Cardiac muscle cell (in vitro differentiated cells and primary cell): Measurements from ENCODE around the gene CRADD. TPM values are rescaled to one million over a fixed set of nuclear protein-coding genes. Genes with fewer than 3 reads are reported as not detected.

Experiments used
- DNase-seq, 2 donors: peaks; one replicate each; pipeline versions ENCODE4 v3.0.0 to v3.0.0-alpha.2; 2010 to 2017; ENCODE audit warnings: low read depth in 1 of 2, low spot score in 1 of 2
- H3K27ac ChIP-seq: fragments of 200-600 bp; sonication (generic); 2 replicates; pipeline ENCODE4 v1.5.1; 2016
- H3K27me3 ChIP-seq: fragments of 200-600 bp; sonication (generic); 2 replicates; pipeline ENCODE4 v1.6.0; 2016; ENCODE audit warnings: control low read depth
- H3K36me3 ChIP-seq: fragments of 200-600 bp; sonication (generic); 2 replicates; pipeline ENCODE4 v1.5.1; 2016; ENCODE audit warnings: control low read depth
- H3K4me1 ChIP-seq: fragments of 200-600 bp; sonication (generic); 2 replicates; pipeline ENCODE4 v1.8.1; 2017; ENCODE audit warnings: low read depth, mild to moderate bottlenecking, mixed run types
- H3K4me3 ChIP-seq: fragments of 200-600 bp; sonication (generic); 2 replicates; pipeline ENCODE4 v1.5.1; 2016; ENCODE audit warnings: mild to moderate bottlenecking
- H3K9me3 ChIP-seq: fragments of 200-600 bp; sonication (generic); 2 replicates; pipeline ENCODE4 v1.5.1; 2017; ENCODE audit warnings: low read depth, mild to moderate bottlenecking, control low read depth
- polyA plus RNA-seq: library from polyadenylated mRNA; unstranded; fragments of >200 nt; fragmentation: Nextera tagmentation; extraction: Ambion mirVana; gene quantifications from 2 replicates; pipeline ENCODE4 v1.2.1, GENCODE V29; 2016
- total RNA-seq: library from RNA; depleted of rRNA; stranded (reverse); fragments of >200 nt; gene quantifications from 2 replicates; pipeline ENCODE4 v1.2.3, GENCODE V29; 2016
- TF ChIP-seq, protein P1 (sequence below): IDR thresholded peaks from 2 replicates; pipeline ENCODE4 v1.5.1; 2012; ENCODE audit warnings: low read depth, mild to moderate bottlenecking, low read length

Gene CRADD
- total and polyA plus RNA-seq, 2 experiments from 2014 or later = 13.8 to 37.9 TPM

DNA sequence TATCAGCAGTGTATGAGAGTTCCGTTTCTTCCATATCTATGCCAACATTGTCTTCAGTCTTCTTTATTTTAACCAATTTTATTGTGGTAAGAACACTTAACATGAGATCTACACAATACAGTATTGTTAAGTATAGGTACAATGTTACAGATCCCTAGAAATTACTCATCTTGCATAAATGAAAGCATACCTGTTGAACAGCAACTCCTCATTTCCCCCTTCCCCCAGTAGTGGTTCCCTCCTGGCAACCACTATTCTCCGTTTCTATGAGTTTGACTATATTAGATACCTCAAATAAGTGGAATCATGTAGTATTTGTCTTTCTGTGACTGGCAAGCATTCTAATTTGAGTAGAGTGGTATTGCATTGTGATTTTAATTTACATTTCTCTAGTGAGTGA is 150.5 kb downstream of the CRADD start:
- no peak for DNase-seq
- no peaks in the 10 kb centered on the region for H3K9me3 ChIP-seq
- H3K27ac ChIP-seq = no peak overlapping the region
- no peaks in the 10 kb centered on the region for H3K36me3 ChIP-seq
- TF ChIP-seq, protein P1, sequence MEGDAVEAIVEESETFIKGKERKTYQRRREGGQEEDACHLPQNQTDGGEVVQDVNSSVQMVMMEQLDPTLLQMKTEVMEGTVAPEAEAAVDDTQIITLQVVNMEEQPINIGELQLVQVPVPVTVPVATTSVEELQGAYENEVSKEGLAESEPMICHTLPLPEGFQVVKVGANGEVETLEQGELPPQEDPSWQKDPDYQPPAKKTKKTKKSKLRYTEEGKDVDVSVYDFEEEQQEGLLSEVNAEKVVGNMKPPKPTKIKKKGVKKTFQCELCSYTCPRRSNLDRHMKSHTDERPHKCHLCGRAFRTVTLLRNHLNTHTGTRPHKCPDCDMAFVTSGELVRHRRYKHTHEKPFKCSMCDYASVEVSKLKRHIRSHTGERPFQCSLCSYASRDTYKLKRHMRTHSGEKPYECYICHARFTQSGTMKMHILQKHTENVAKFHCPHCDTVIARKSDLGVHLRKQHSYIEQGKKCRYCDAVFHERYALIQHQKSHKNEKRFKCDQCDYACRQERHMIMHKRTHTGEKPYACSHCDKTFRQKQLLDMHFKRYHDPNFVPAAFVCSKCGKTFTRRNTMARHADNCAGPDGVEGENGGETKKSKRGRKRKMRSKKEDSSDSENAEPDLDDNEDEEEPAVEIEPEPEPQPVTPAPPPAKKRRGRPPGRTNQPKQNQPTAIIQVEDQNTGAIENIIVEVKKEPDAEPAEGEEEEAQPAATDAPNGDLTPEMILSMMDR = no peak
- no peaks in the 10 kb centered on the region for H3K27me3 ChIP-seq
- no peak overlapping the region for H3K4me3 ChIP-seq
- H3K4me1 ChIP-seq = no peaks in the 10 kb centered on the region

DNA sequence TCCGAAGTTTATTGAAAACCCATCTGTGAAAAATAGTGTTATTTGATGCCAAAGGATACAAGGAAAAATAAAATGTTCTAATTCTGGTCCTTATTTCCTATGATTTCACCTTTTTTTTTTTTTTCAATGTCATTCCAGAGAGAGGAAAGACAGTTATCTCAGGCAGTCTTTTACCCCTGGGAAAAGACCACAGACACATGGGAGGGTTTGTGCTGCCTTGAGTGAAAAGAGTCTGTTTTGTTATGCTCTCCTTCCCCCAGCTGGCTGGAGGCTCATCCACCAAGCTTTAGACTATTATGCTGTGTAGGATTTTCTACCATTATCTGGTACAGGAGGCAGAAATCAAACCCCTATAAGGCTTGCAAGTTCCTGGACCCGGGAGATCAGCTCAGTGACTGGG is 151.8 kb downstream of the CRADD start:
- Histone ChIP-seq H3K4me3 (no peak overlapping the region), H3K4me1 (no peaks in the 10 kb centered on the region), H3K27ac (no peak overlapping the region), H3K27me3 (no peaks in the 10 kb centered on the region), H3K36me3 (no peaks in the 10 kb centered on the region), H3K9me3 (no peaks in the 10 kb centered on the region)
- TF ChIP-seq, protein P1 = no peak
- DNase-seq = peak in 1 of 2 donors; percentile 42

DNA sequence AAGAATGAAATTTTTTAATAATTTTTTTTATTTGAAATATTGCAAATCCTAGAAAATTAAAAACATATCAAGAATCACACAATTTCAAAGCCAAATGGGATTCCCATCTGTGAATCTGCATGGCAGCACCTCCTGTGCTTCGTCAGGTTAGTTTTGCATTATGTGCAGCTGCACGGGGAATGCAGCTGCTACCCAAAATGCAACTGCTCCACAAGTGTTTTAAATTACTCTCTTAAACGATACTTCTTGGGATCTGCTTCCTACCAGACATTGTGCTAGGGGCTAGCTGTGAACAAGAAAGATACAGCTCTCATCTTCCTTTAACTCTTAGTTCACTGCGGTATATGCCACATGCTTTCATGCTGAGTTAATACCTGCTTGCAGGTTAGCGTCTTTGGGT is 154.2 kb downstream of the CRADD start:
- Histone ChIP-seq H3K36me3 (no peaks in the 10 kb centered on the region), H3K9me3 (no peaks in the 10 kb centered on the region), H3K4me1 (no peaks in the 10 kb centered on the region), H3K27ac (no peak overlapping the region), H3K27me3 (no peaks in the 10 kb centered on the region), H3K4me3 (no peak overlapping the region)
- TF ChIP-seq, protein P1 = no peak
- DNase-seq = no peak

DNA sequence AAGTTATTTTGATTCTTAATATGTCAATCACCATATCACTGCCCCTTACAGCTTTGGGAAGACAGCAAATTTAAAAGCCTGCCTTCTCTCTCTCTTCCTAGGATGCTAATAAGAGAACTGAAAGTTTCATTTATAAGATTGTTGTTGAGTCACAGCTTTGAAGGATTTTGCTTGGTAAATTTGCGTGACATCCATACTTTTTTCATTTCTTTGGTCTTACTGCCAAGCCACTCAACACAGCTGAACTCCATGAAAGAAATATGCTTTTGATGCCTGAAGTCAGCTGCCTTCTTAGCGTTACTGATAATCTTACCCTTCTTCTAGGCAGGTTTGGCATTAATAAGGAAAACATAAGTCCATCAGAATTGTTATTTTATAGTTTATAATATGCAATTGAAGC is 155.0 kb downstream of the CRADD start:
- H3K9me3 ChIP-seq = no peaks in the 10 kb centered on the region
- H3K27ac ChIP-seq = no peak overlapping the region
- H3K4me3 ChIP-seq = no peak overlapping the region
- no peaks in the 10 kb centered on the region for H3K36me3 ChIP-seq
- H3K4me1 ChIP-seq = no peaks in the 10 kb centered on the region
- peak in 1 of 2 donors; percentile 21 for DNase-seq
- TF ChIP-seq, protein P1 = no peak
- H3K27me3 ChIP-seq = no peaks in the 10 kb centered on the region

DNA sequence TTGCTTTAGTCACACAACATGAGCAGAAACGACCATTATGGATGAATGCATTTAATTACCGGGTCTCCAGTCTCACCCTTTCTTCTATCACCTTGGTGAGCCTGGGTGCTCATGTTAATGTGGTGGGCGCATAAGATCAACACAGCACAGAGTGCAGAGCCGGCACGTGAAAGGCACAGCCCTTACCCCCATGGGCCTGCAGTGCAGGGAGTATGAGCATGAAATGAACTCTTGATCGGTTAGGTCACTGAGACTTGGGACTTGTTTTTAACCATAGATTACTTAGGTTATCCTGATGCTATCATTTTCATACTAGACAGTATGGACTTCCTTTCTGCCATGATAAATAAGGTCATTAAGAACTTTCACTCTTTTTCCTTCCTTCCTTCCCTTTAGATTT is 156.8 kb downstream of the CRADD start:
- H3K36me3 ChIP-seq = no peaks in the 10 kb centered on the region
- no peaks in the 10 kb centered on the region for H3K9me3 ChIP-seq
- no peak overlapping the region for H3K27ac ChIP-seq
- H3K4me3 ChIP-seq = no peak overlapping the region
- no peaks in the 10 kb centered on the region for H3K4me1 ChIP-seq
- no peaks in the 10 kb centered on the region for H3K27me3 ChIP-seq
- DNase-seq = no peak
- TF ChIP-seq, protein P1 = no peak
